NB4 (cell line): ENCODE data around the gene MIEF2.

Source experiments
- CTCF ChIP-seq: IDR thresholded peaks from one replicate; pipeline ENCODE4 v1.5.1; 2012; ENCODE audit warnings: low read depth, low read length
- MAX ChIP-seq: IDR thresholded peaks from 2 replicates; pipeline ENCODE4 v1.6.1; 2011; ENCODE audit warnings: low read depth, low read length

- TF ChIP-seq MAX (0 out of 2 replicates have a peak, but pooled peaks have one; percentile 18), CTCF (no peak)
Measured at GRCh38 chr17:18315562-18315922, 55.1 kb downstream of the MIEF2 start.
